ENCODE data around the gene ADCY1.

ADCY1 gene

DNA sequence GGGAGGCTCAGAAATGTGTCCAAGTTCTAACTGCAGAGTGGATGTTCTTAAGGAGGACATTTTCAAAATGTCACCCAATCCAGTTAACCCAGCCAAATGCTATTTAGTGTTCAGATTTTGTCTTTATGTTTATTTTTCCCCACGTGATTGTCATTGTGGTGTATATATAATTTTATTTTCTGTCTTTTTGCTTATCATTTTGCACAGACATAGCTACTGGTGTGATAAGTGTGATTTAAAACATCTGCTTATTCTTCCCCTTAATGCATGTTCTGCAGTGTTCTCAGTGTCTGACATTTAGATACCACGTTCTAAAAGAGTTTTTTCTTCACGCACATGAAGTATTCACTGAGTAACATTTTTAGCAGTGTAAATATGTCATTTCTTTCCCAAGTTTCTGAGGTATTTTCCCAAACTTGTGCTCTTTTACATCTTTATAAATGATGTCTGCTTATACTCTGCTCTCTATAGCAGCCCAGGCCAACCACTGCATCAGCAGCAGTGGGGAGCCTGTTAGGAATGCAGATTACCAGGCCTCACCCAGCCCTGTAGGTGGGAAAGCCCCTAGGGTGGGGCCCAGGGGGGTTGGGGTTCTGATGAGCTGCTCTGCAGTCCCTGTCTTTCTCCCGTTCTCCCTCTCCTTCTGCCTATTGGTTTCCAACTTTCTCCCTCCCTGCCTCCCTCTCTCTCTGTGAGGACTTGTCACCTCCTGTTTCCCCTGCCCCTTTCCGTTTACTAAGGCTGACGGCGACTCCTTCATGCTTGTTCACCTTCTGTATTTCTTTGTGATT is 20.8 kb downstream of the ADCY1 start:
- no peak for DNase-seq

DNA sequence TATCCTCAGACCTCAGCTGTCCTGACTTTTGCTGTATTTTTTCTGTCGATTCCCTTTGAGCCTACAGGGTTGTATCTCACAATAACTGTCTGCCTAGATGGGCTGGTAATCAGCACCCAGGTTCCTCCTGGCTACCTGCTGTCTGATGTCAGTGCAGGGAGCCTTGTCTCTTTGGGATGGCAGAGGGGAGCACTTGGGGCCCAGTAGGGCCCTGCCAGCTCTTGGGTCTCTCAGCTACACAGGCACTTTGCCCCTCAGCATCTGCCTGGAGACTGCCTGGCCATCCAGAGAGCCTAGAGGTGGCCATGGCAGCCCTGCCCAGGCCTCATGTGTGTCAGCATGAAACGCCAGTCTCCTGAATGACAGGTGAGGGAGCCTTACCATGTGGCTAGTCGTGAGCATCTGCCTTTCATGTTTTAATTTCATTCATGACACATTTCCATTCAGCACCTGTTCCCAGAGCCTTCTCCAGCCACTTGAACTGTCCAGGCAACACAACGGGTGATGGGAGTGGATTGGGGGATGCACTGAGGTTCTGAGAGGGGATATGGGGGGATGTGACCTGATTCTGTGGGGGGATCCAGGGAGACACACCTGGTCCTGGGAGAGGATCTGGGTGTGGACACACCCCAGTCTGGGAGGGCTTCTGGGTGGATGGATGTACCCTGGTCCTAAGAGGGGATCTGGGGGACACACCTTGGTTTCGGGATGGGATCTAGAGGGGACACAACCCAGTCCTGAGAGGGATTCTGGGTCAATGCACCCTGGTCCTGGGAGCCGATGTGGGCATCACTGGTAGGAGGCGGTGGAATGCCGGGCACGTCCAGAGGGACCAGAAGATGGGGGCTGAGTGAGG is 21.9 kb downstream of the ADCY1 start:
- no peak for DNase-seq

DNA sequence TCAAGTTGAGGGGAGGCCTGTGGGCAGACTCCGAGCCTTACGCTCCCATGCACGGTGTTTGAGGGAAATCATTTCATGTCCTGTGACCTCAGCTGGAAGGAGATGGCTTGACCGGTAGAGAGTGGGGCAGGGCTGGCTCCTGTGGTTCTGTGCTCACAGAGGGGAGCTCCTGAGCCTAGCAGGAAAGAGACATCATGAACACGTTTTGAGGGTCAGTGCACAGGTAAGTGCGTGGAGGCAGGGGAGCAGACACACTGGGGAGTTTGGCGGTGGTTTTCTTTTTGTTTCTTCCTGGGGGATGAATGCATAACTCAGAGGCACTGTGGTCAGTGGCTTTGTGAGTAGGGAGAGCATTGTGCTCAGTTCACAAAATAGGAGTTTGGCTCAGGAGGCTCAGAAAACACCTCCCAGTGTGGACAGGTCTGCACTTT is 22.5 kb downstream of the ADCY1 start:
- DNase-seq, result no peak

GRCh38 chr7:45597286-45597984 is 23.3 kb downstream of the ADCY1 start:
- DNase-seq, result no peak

DNA sequence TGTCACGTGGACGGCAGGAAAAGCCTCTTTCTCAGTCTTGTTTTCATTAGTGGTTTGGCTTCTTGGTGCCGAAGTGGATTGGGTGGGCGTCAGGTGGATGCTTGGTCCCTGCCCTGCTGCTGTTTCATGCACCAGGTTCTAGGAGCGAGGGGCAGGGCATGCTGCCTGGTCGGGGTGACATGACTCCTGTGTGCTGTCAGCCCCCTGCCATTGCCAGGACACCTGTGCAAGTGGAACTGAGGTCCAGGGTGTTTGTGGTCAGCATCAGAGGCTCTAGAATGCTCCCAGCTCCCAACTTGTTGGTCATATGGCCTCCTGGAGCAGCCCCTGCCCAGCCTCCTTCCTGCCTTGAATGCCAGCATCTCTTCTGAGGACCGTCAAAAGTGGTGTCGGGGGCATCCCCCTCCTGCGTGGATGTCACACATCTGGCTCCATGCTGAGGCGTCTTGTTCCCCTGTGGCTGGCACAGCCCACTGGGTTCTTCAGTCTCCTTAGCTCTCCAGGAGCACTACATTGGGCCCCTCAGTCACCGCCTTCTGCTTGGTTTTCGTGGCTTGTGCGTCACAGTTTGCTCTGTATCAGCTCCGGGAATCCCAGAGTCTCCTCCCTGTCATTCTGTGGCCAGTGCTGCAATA is 24.8 kb downstream of the ADCY1 start:
- DNase-seq, result no peak

DNA sequence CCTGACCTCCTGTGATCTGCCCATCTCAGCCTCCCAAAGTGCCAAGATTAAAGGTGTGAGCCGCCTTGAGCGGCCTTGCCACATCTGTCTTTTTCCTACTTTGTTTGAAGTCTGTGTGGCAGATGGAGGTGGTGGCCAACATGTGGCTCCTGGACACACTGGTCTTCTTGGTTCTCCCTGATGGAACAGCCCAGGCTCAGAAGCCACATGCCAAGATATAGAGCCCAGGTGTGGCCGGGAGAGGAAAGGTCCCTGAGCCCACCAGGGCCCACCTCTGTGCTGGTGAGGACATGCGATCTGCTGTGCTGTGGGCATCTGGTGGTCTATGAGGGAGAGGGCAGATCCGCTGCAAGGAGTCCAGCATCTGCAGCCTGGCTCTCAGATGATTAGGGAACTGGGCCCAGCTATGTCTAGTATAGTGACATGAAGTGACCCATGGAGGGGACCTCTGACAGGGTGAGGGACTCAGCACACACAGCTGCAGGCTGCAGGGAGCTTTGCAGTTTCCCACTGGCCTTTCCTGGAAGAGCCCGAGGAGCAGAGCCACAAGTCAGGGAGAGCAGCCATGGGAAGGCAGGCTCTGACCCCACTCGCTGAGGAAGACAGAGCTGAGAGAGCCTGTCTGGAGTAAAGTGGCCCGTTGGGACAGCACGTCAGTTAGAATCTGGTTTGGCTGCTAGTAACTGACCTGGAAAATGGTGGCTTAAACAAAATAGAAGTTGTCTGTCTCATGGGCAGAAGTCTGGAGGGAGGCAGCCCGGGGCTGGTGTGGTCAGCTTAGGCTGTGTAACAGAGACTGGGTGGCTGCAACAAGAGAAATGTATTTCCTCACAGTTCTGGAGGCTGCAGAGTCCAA is 25.9 kb downstream of the ADCY1 start:
- DNase-seq, result no peak

GRCh38 chr7:45601094-45601493 is 26.9 kb downstream of the ADCY1 start:
- no peak for DNase-seq

GRCh38 chr7:45601816-45602540 is 27.8 kb downstream of the ADCY1 start:
- DNase-seq, result no peak

DNA sequence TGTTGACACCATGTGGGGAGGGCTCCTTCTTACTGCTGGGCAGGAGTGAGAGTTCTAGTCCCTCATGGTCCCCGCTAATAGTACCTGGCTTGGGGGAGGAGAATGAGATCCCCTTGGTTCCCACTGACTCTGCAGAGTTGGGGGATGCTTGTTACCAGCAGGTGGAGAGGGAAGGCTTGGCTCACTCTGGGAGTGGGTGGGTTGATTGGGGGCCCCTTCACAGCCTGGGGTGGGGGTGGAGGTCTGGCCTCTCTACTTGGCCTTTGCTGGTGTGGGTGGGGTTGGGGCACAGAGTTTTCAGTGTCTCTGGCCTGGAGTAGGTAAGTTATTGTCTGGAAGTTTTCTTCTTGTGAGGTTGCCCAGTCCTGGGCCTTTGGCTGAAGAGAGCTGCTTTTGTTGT is 31.9 kb downstream of the ADCY1 start:
- DNase-seq, result no peak

- DNase-seq, result no peak
These were observed 32.8 kb downstream of the ADCY1 start for GRCh38 chr7:45606931-45607330.

DNA sequence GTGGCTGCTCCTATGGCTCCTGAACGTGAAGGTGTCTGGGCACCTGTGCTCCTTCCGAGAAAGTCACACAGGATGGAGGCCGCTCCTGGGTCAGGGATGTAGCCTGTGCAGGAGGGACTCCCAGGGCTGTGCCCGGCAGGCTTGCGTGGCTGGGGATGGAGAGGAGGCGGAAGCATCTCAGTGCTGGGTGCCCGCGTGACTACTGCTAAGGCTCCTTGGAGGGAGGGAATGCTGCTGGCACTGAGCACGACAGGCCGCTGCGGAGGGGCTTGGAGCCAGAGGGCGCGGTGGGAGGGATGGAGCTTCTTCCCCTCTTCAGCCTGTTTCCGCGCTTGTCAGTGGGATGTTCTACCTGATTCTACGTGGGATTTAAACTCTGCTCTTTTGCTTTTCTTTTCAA is 35.0 kb downstream of the ADCY1 start:
- DNase-seq, result no peak

GRCh38 chr7:45610019-45610418 is 35.9 kb downstream of the ADCY1 start:
- no peak for DNase-seq

- DNase-seq, result no peak
These were observed 36.6 kb downstream of the ADCY1 start for GRCh38 chr7:45610660-45611299.

GRCh38 chr7:45617166-45617565 is 43.0 kb downstream of the ADCY1 start:
- no peak for DNase-seq

DNA sequence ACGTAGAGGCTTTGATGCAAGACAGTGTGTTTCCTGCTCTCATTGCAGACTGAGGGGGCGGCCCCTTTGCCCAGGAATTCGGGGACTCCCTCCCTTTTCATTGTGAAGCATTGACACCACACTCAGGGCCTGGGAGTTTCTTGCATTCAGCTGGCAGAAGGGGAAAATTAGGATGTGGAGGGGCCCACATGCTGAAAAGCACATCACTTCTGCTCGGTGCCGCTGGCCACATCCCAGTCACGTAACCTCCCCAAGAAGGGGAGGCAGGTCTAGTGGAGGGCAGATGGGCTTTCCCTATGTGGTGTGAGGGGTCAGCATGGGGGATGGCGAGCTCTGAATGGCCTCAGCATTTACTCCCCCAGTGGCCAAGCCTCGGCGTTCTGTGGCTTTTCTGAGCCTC is 47.9 kb downstream of the ADCY1 start:
- no peak for DNase-seq

DNA sequence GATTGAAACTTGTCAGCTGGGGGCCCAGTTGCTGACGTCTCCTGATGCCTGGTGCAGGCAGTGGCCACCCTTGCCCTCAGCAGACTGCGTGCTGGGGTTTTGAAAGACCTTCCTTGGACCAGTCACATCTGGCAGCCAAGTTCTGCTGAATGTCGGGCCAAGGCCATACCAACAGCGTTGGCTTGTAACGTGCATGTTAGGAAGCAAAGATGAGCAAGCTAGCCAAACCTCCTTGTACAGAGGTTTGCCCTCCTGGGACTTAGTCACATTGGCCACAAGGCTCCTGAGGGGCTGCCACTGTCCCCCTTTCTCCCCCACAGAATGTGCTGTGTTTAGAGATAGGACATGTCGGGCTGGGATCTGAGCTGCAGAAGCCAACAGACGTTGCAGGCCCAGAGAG is 49.0 kb downstream of the ADCY1 start:
- no peak for DNase-seq

GRCh38 chr7:45623740-45624391 is 49.7 kb downstream of the ADCY1 start:
- DNase-seq, result no peak

- DNase-seq, result no peak
These were observed 50.2 kb downstream of the ADCY1 start for GRCh38 chr7:45624392-45624760.

DNA sequence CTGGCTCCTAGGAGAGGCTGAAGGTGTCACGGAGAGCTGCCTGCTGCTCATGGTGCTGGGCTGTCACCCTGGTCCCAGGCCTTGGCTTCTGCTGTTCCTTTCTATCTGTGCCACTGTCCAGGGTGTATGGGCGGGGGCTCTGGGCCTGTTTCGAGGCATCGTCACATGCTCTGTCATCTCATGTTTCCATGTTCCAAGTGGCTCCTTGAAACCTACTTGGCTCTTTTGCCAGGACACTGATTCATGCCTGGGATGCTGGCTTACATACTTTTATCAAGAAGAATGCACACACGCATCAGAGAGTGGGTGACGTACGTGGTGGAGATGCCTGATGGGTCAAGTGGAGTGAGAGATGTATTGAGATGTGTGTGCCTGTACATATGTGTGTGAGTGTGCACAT is 50.9 kb downstream of the ADCY1 start:
- no peak for DNase-seq

- DNase-seq, result no peak
These were observed 51.7 kb downstream of the ADCY1 start for GRCh38 chr7:45625714-45626440.
